Myocyte (in vitro differentiated cells): ENCODE results near the gene IMMT. TPM values are rescaled to one million over a fixed set of nuclear protein-coding genes. Genes with fewer than 3 reads are reported as not detected.
"Not testable (repeated sequence)": the region's sequence is repeated elsewhere in the genome, so short reads cannot be mapped to it uniquely, and the experiment has no call there.

Source experiments
- DNase-seq: peaks from one replicate; pipeline ENCODE4 v3.0.0-alpha.2; 2012; ENCODE audit warnings: low read depth
- total RNA-seq: library from RNA; depleted of rRNA; stranded (reverse); fragments of >200 nt; gene quantifications from 2 replicates; pipeline ENCODE4 v1.2.3, GENCODE V29; 2014

Gene IMMT
- total RNA-seq, 1 donor from 2014 or later = 93.0 TPM

GRCh38 chr2:86201671-86202335 is 6.5 kb upstream of the IMMT start:
- DNase-seq = no peak

- DNase-seq = not testable (repeated sequence)
These were observed 5.3 kb upstream of the IMMT start for GRCh38 chr2:86200564-86200963.

- no peak for DNase-seq
These were observed 4.5 kb upstream of the IMMT start for GRCh38 chr2:86199834-86200177.

DNA sequence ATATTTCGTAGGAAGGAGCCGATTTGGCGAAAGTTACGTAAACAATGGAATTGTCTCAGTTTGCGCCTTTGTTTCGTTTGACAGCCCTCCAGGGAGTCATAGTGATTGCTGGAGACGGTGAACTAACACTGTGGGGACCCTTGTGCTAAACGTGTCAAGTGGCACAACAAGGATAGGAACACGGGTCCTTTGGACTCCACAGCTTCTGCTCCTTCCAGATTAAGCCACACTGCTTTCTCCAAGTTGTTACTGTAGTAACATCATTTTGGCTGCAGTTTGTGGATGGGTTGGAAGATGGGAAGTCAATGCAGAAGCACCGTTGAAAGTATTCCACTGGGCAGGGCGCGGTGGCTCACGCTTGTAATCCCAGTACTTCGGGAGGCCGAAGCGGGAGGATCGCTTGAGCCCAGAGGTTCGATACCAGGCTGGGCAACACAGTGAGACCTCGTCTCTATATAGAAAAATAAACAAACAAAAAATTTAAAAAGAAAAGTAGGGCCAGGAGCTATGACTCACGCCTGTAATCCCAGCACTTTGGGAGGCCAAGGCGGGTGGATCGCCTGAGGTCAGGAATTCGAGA is 636 bp upstream of the IMMT start:
- no peak for DNase-seq

DNA sequence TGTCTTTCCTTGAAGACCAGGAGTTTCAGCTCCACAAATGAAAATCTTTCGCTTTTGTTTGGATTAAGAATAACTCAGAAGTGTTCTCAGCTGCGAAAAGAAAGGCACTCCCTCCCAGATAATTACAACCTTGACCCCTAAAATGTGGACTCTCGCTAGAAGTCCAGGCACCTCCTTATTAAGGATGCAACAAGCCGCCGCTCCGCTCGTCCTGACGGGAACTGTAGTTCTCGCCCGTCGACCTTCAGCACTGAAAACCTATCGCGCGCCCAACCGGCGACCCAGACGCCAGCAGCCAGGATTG is 559 bp downstream of the IMMT start:
- peak; percentile 96 for DNase-seq

DNA sequence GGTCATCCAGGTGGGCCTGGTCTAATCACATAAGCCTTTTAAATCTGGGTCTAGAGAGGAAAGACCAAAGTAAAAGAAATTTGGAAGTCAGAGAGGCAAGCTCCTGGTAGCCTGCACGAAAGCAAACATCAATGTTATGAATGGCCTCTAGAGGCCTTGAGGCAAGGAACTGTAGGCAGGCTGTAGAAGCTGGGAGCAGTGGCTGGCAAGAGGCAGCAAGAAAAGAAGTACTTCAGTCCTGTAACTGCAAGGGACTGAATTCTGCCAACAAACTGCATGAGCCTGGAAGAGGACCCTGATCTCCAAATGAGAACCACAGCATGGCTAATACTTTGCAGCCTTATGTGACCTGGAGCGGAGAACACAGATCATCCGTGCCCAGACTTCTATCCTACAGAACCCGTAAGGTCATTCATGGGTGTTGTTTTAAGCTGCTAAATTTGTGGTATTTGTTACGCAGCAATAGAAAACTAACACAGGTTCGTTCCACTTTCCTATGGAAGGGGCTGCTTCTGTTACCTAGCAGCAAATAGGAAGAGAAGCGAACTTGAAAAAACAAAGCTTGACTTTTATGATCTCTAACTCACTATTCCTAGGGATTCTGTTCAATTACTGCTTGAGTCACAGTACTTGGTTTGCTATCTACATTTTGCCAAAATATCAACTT is 1.2 kb downstream of the IMMT start:
- DNase-seq = no peak

DNA sequence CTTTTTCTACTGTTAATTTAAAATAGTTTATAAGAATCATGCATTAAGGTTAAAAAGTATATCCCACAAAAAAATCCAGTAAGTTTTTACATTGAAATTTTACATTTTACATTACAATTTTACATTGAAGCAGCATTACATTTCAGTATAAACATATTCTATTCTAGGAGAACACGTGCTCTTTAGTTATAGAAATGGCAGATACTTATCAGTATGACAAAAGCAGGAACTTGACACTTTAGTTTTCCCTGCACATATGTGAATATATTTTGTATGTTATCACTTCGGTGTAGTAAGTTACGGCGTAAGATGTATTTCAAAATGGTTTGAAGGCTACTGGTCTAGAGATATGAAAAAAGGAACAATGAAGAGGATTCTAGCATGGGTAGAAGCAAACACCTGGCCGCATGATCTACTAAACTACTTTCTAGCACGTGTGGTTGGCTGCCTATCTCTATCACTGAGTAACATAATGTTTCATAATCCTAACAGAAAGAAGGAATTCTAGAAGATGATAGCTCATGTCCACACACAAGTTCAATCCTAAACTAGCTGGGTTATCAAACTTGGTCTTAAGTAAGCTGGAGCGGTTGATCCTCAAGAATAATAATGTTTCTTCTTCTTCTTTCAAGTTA is 5.4 kb downstream of the IMMT start:
- DNase-seq = no peak

GRCh38 chr2:86186431-86186830 is 8.8 kb downstream of the IMMT start:
- DNase-seq = no peak

- no peak for DNase-seq
These were observed 9.6 kb downstream of the IMMT start for GRCh38 chr2:86185517-86186212.

DNA sequence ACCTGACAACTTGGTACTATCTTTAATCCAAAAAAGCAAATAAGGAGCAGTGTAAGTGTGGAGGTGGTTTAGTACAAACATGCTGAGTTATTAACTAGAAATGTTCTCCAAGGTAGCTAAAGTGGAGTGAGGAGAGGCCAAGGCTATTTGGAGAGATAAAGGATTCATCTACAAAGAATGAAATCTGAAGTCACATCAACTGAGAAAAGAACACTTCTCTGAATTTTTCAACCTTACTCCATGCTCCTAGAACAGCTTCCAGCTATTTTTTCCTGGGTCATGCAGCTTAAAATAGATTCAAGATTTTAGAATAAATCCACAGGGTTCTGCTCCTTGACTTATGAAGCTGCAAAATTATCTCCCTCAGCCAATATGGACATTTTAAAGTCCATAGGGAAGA is 18.7 kb downstream of the IMMT start:
- DNase-seq = no peak

GRCh38 chr2:86175828-86176227 is 19.4 kb downstream of the IMMT start:
- DNase-seq = no peak

DNA sequence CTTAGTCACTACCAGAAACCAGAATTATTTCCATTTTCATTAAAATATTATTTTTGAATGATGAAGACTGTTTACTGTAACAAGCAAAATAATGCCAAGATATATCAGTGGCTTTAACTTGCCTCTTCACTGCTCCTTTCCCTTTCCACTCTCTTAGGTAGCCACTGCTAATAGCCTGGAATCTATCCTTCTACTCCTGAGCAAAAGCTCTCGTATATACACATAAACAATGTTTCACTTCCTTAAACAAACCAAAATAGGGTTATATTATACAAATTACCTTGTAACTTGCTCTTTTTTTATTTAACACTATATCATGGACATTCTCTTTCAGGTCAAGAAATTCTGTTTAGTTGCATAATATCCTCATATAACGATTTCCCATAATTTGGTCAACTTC is 20.8 kb downstream of the IMMT start:
- no peak for DNase-seq

- no peak for DNase-seq
These were observed 22.7 kb downstream of the IMMT start for GRCh38 chr2:86172610-86173009.

DNA sequence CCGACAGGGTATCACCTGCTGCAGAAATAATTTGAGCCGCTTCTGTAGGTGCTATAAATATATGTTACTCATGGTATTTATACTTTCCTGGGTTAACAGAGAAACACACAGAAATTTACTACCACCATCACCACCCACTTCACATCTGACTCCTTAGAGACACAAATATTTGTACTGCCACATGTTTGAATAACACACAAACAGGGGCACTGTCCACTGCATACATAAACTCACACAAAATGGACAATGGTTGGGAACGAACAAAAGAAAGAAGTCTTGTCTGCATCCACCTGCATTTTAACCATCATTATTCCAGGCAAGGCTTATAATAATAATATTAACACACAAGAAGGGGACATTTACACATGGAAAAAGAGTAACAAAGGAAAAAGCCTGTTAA is 24.0 kb downstream of the IMMT start:
- DNase-seq = no peak

GRCh38 chr2:86170449-86170848 is 24.8 kb downstream of the IMMT start:
- DNase-seq = no peak

- DNase-seq = no peak
These were observed 34.9 kb downstream of the IMMT start for GRCh38 chr2:86160156-86160952.

DNA sequence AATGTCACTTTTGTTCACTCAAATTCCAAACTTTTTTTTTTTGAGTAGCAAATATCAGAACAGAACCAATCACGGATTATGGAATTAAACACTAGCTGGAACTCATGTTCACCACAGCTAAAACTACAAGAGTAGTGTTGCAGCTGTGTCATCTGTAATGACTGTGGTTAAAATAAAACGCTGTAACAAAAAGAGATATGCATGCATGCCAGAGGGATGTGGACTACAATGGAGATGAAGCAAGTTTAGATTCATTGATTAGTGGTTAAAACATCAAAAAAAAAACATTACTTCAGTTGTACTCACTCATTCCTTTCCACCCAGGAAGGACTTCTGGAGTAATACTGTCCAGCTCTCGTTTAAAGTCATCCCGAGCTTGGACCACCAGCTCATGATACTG is 37.0 kb downstream of the IMMT start:
- DNase-seq = peak; percentile 25

DNA sequence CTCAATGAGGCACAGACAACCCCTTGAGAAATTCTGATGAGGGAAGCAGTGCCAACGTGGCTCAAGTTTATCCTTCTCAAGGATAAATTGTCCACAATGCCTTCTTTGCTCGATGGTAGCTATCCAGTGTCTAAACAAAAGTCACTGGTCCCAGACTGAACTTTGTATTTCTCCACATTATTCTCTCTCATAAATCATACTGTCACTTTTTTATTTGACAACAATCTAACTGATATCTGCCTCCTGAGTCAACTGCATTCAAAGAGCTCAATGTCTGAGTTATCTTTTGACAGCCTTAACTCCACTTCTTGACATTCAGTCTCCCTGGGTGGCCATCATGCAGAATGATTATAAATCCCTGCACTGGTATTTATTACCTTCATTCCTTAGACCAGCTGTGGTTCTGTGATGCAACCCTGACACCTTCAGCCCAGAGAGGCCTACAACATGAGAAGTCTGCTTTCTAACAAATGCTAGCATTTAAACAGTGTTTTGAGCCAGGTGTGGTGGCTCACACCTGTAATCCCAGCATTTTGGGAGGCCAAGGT is 38.2 kb downstream of the IMMT start:
- no peak for DNase-seq

DNA sequence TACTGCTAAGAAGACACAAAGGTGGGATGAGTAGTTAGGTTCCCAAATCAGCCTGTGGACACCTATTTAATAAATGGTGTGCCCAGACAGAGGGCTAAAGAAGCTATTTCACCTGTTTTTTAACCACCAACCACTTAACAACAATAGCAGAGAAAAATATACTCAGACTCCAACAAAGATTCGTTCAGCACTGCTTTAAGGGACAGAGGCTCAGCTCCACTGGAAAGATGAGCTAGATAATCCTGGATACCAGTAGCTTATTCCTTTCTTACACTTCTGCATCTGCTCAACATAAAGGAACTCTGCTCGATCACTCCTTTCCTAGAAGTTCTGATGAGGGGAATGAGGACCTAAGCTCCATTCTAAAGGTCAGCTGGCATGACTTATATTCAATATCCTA is 44.8 kb downstream of the IMMT start:
- DNase-seq = no peak

DNA sequence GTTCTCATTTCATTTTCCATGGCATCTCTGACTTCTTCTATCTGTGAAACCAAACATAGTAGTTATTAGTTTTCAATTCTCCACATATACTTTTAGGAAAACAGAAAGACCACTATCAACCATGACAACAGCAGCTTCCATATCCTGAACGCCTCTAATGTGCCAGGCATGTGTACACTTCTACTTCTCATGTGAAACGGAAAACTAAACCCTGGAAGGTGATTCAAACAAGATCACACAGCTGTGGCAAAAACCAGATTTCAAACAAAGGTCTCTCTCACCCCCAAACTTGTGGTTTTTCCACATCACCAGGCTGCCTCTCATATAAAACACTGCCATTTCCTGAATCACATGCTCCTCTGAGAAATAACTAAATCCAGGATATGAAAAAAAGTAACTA is 47.5 kb downstream of the IMMT start:
- DNase-seq = no peak
